Fibroblast of the conjunctiva (primary cell): ENCODE data around the gene KLF7.
"Not testable (repeated sequence)": the region's sequence is repeated elsewhere in the genome, so short reads cannot be mapped to it uniquely, and the experiment has no call there.

ENCODE experiments used
- DNase-seq: peaks from one replicate; pipeline ENCODE4 v3.0.0-alpha.2; 2010; ENCODE audit warnings: low read depth

KLF7 gene

GRCh38 chr2:207055257-207055656, 110.5 kb downstream of the KLF7 start:
- DNase-seq: no peak

GRCh38 chr2:207054521-207054920, 111.2 kb downstream of the KLF7 start:
- DNase-seq: no peak

- DNase-seq: no peak
Measured at GRCh38 chr2:207051385-207051965, 114.3 kb downstream of the KLF7 start.

GRCh38 chr2:207049122-207049521, 116.6 kb downstream of the KLF7 start:
- no peak for DNase-seq

GRCh38 chr2:207048416-207048815, 117.3 kb downstream of the KLF7 start:
- DNase-seq: no peak

GRCh38 chr2:207046724-207047123, 119.0 kb downstream of the KLF7 start:
- DNase-seq: no peak

- no peak for DNase-seq
Measured at GRCh38 chr2:207045531-207045930, 120.2 kb downstream of the KLF7 start.

GRCh38 chr2:207044379-207045362, 121.1 kb downstream of the KLF7 start:
- DNase-seq: no peak

GRCh38 chr2:207042841-207043240, 122.9 kb downstream of the KLF7 start:
- no peak for DNase-seq

- DNase-seq: no peak
Measured at GRCh38 chr2:207041786-207042554, 123.8 kb downstream of the KLF7 start.

- no peak for DNase-seq
Measured at GRCh38 chr2:207041279-207041678, 124.5 kb downstream of the KLF7 start.

- no peak for DNase-seq
Measured at GRCh38 chr2:207040696-207041095, 125.1 kb downstream of the KLF7 start.

- no peak for DNase-seq
Measured at GRCh38 chr2:207039225-207039624, 126.5 kb downstream of the KLF7 start.

GRCh38 chr2:207038299-207038698, 127.4 kb downstream of the KLF7 start:
- no peak for DNase-seq

- no peak for DNase-seq
Measured at GRCh38 chr2:207037896-207038295, 127.9 kb downstream of the KLF7 start.

GRCh38 chr2:207037023-207037422, 128.7 kb downstream of the KLF7 start:
- DNase-seq: not testable (repeated sequence)

GRCh38 chr2:207035875-207036274, 129.9 kb downstream of the KLF7 start:
- no peak for DNase-seq

GRCh38 chr2:207032490-207032889, 133.3 kb downstream of the KLF7 start:
- DNase-seq: no peak
